Raji (cell line): ENCODE measurements around the gene ZNF100.

Experiments used
- POLR2A ChIP-seq: IDR thresholded peaks from 2 replicates; pipeline ENCODE4 v1.6.1; 2011; ENCODE audit warnings: low read depth, low read length, control low read depth; ENCODE audit not compliant: insufficient read depth

ZNF100 gene

DNA sequence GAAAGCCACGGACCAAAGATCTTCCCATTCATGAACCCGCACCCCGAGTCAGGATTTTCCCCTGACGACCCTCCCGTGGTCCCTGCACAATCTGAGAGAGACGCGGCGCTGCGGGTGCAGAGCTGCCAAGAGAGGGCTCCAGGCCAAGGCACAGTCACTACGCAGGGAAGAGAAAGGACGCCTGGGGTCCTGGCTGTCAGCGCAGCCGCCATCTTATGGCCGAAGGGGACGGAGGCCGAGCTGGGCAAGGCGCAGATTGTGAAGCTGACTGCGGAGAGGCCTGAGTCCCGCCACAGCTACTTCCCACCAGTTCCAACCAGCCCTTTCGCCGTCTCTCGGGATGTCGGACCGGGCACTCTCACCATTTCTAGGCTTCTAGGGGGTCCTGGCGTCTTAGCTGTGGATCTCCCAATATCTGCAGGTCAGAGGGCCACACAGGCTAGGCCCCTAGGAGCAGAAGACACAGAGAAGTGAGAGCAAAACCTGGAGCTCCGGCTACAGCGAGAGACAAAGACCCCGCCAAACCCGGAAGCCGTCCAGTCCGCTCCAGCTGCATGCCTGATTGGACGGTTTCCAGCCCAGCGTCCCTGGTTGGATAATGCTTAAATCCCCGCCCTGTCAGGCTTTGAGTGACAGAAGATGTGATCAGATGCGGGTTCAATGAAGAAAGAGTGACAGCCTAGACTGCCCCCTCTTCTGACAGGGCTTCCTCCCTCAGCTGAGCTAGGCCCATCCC, at the start of gene ZNF100:
Gene ZNF100 (minus strand): TSS at position 515 of the 736 bp plus-strand sequence. CDS start 150 bp downstream, at position 365.
- TF ChIP-seq POLR2A = peak; percentile 55

DNA sequence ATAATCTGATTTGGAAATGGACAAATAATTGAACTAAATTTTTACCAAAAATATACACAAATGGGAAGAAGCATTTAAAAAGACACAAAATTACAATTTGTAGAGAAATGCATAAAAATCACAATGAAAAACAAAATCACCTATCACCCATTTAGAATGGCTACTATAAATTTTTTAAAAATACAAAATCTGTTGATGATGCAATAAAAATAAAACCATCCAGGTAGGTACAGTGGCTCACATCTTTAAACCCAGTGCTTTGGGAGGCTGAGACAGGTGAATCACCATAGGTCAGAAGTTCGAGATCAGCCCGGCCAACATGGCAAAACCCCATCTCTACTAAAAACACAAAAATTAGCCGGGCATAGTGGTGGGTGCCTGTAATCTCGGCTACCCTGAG, 45.1 kb upstream of the ZNF100 start:
- no peak for TF ChIP-seq POLR2A

DNA sequence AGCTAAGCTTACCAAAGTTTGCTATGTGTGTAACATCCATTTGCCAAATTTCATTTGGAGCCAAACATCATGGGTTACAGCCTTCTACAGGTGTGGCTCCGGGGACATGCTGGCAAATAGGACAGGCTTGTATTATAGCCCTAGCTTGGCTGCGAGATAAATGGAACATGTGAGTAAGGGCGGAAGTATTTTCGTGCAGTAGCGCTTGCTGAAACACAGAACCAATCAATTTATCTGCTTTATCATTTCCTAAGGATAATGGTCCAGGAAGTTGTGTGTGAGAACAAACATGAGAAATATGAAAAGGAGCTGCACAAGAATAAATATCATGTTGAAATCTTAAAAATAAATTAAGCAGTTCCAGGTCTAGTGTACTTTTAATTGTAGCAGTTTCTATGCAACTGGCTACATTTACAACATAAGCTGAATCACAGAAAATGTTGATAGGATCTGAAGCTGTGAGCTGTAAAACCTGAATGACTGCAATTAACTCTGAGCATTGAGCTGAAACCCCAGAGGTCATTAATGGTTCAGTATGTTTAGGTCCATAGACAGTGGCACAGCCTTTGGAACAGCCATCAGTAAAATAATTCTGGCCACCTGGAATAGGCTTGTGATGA, 22.2 kb upstream of the ZNF100 start:
- no peak for TF ChIP-seq POLR2A

DNA sequence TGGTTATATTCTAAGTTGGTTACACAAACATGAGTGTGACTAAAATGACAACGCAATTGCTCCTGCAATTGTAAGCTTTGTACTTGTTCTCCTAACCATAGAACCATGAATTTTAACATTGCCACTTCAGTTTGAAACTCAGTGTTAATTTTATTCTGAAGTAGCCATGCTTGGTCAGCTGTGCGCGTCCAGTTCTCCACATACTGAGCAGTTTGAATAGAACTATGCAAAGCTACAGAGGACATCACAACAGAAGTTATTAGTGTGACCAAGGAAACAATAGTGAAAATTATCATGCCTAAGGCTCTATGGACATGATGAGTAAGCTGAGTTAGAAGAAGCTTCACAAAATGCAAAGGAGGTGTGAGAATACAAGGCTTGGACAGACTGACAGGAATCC, 19.6 kb upstream of the ZNF100 start:
- TF ChIP-seq POLR2A = no peak

DNA sequence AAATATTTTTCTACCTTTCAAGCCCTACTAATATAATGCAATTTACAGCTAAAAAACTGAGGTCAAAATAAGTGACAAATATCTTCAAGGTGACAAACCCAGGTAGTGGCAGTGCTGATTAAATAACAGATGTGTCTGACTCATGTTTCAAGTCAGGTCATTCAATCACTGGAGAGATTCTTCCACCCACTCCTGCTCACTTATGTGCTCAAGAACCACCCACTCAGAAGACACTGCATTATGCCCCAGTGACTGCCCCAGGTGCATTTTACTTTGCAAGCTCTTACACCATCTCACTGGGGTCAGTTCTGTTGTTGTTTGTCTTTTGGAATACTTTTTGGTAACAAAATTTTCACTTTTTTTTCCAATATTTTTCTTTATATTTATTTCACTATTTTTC, 2.2 kb downstream of the ZNF100 start:
- no peak for TF ChIP-seq POLR2A

DNA sequence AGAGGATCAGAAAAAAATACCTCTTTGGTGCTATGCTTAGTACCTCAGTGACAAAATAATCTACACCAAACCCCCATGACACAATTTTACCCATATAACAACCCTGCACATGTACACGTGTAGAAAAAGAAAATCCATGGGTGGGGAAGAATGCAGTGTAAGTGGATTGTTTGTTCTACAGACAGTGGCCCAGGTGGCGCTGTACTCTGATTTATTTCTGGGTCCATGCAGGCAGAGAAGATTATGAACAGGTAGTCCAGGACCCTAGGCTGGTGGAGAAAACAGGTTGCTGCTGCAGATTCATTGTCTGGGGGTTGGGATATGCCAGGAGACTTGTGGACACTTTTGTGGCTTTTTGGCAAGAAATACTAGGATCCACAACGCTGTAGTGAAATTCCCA, 9.1 kb downstream of the ZNF100 start:
- no peak for TF ChIP-seq POLR2A

DNA sequence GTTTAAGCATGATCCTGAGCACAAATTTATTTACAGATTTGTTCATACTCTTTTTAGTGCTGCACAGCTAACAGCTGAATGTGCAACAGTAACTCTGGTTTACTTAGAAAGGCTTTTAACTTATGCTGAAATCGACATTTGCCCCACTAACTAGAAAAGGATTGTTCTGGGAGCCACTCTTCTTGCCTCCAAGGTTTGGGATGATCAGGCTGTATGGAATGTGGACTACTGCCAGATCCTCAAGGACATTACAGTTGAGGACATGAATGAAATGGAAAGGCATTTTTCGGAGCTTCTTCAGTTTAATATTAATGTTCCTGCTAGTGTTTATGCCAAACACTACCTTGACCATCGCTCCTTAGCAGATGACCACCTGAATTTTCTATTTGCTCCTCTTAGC, 16.0 kb downstream of the ZNF100 start:
- TF ChIP-seq POLR2A = no peak

DNA sequence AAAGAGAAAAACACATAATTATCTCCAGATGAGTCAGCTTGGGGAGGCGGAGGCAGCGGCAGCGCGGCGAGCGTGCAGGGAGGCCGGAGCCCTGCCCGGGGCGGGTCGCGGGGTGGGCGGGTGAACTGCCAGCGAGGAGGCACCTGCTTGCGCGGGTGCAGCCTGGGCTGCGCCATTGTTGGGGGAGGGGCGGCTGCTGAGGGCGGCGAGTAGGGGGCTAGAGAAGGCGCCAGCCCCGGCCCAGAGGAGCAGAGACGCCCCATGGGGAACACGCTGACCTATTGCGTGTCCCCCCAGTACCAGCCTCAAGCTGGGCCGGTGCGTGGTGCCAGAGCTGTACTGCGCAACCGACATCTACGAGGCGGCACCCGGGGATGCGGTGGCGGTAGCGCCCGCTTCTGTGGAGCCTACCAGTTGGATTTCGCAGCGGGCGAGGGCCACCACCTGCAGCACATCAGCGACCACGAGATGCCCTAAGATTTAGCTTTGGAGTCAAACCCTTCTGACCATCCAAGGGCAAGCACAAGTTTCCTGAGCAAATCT, 16.7 kb downstream of the ZNF100 start:
- no peak for TF ChIP-seq POLR2A

DNA sequence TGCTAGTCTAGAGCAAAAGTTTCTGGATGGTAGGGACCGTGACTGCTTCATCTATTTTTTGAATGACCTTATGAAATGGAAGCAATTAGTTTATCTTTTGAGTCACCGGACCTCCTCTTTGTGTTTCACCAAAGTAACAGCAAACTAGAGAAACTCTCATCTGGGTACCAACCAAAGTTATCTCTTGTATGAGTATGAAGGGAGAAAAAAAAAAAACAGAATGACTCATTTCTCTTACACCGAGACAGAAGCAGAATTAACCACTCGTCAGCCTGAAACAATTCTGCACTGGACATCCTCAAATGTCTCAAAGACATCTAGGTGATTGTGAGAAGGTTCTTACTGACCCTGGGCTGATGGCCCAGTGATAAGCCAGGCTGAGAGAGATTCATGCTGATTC, 18.3 kb downstream of the ZNF100 start:
- no peak for TF ChIP-seq POLR2A

DNA sequence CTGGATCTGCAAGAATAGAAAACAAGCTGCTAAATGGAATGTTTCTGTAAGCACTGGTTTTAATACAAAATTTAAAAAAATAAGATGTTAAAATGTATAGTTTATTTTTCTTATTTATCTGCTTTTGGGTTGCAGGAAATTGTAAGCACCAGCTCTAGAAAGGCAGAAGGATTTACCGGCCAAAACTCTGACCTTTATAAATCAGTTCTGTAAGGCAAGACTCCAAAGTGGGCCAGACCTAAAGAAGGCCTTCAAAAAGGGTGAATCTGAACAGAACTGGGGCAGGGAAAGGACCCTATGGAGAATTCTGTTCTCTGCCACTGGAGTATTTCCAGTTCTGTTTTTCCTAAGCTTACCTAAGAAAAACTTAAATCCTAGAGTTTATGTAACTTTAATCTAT, 19.3 kb downstream of the ZNF100 start:
- TF ChIP-seq POLR2A = no peak

DNA sequence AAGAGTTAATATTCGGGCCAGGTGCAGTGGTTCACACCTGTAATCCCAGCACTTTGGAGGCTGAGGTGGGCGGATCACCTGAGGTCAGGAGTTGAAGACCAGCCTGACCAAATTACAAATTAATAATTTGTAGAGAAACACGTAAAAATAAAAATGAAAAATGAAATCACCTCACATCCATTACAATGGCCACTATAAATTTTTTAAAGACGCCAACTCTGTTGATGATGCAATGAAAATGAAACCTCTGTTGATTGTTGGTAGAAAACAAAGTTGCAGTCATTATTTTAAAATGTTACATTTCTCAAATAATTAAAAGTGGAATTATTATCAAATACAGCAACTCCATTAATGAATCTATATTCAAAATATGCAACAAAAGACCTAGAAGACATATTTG, 26.8 kb downstream of the ZNF100 start:
- TF ChIP-seq POLR2A = no peak

DNA sequence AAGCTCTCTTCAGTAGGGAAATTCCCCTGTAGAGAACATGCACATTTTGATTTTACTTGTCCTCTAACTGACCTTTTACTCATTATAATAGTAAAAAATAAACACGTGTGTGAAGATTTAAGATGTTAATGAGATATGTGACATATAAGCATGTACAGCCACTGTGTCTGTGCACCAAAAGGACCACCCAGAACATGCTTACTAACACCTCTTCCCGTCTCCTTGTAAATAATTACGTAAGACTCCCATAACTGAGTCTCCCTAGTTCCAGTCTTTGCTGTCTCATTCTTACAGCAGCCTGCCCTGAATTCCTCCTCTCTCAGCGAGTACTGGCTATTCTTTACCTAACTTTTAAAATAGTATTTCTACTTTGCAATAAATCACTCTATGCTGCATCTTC, 53.6 kb downstream of the ZNF100 start:
- no peak for TF ChIP-seq POLR2A

DNA sequence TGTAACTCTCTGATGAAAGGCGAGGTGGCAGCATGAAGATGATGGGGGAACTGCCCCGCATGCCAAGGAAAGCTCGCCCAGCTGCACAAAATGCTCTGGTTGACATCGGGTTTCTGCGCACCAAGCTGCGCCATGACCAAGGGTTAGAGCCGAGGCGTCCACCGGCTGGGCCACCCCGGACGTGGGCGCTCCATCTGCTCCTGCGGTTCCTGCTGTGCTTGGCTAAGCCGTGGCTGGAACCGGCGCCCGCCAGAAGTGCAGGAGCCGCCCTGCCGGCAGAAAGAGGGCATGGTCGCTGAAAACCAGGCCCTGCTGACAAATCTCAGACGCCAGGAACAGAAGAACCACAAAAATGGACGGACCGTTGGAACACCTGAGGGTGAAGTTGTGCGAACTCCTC, 57.9 kb downstream of the ZNF100 start:
- TF ChIP-seq POLR2A = no peak

DNA sequence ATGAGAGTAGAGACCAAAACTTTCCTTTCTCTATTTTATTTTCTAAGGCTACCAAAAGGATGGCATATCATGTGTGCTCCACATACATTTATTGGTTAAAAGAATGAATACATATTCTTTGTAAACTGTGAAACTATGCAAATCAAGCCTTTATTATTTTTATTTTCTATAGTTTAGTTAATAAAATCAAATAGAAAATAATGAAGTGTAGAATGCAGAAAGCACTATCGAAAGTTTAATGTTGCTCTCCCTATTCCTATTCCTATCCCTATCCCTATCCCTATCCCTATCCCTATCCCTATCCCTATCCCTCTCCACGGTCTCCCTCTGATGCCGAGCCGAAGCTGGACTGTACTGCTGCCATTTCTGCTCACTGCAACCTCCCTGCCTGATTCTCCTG, 60.3 kb downstream of the ZNF100 start:
- TF ChIP-seq POLR2A = no peak

DNA sequence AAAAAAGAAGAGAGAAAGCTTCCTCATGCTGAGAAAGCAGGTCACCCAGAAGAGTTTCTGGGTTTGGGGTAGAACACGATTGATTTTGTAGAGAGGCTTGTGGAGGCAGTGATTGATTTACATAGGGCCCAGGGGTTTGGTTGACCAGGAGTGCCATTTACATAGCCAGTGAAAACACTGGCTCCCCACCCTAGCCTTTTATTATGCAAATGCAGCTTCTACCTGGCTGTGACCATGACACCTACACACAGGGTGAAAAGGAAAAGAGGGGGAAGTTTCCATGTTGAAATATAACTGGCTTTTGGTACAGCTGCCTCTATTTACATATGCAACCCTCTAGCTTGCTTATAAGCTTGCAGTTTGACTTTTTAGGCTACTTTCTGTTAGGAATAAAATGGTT, 62.0 kb downstream of the ZNF100 start:
- TF ChIP-seq POLR2A = no peak

DNA sequence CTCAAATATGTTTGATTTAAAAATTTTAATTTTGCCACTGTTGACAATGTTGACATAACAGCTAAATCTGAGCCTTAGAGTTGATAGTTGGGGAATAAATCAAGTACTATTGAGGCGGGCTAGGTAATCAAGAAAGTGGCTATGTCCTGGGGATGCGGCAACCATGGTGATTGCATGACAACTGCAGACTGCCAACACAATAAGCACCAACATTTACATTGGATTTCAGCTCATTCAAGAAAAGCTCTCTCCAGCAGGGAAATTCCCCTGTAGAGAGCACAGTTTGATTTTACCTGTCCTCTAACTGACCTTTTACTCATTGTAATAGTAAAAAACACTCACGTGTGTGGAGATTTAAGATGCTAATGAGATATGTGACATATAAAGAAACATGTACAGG, 63.1 kb downstream of the ZNF100 start:
- TF ChIP-seq POLR2A = no peak
